Karpas-422 (cell line): Measurements from ENCODE around the gene MRPL34. TPM values are rescaled to one million over a fixed set of nuclear protein-coding genes. Genes with fewer than 3 reads are reported as not detected.

Experiments used
- total RNA-seq: library from RNA; depleted of rRNA; stranded (reverse); fragments of >200 nt; shearing (Covaris generic); gene quantifications from 2 replicates; pipeline ENCODE4 v1.2.3, GENCODE V29; 2014; ENCODE audit warnings: low replicate concordance; rRNA removed

Gene MRPL34
- total RNA-seq, 1 experiment from 2014 or later, result 34.0 TPM

Other genes with a start within 250 kb of the MRPL34 start
- 17.6 and 20.4 TPM in 2 replicates for gene HAUS8, start 230.4 kb upstream of the MRPL34 start, total RNA-seq
- gene MYO9B, start 230.1 kb upstream of the MRPL34 start, total RNA-seq, result 80.1 and 114 TPM in 2 replicates
- gene USE1, start 90.5 kb upstream of the MRPL34 start, total RNA-seq, result 34.0 and 39.8 TPM in 2 replicates
- gene OCEL1, start 79.6 kb upstream of the MRPL34 start, total RNA-seq, result 6.2 and 13.0 TPM in 2 replicates
- 8.6 and 20.3 TPM in 2 replicates for gene NR2F6, start 60.0 kb upstream of the MRPL34 start, total RNA-seq
- 0.25 TPM in 1 of 2 replicates, not detected in the other for gene USHBP1, start 41.1 kb upstream of the MRPL34 start, total RNA-seq
- gene BABAM1, start 38.4 kb upstream of the MRPL34 start, total RNA-seq, result 83.9 and 84.7 TPM in 2 replicates
- gene ANKLE1, start 24.0 kb upstream of the MRPL34 start, total RNA-seq, result 19.6 and 29.4 TPM in 2 replicates
- 0.37 and 2.0 TPM in 2 replicates for gene ABHD8, start 2.4 kb upstream of the MRPL34 start, total RNA-seq
- 24.4 and 33.0 TPM in 2 replicates for gene DDA1, start 3.7 kb downstream of the MRPL34 start, total RNA-seq
- gene ANO8, start 29.0 kb downstream of the MRPL34 start, total RNA-seq, result 0.82 and 2.3 TPM in 2 replicates
- 29.3 and 88.1 TPM in 2 replicates for gene GTPBP3, start 31.7 kb downstream of the MRPL34 start, total RNA-seq
- gene PLVAP, start 71.5 kb downstream of the MRPL34 start, total RNA-seq, result 0.22 and 0.41 TPM in 2 replicates
- gene CCDC194, start 88.3 kb downstream of the MRPL34 start, total RNA-seq, result 4.1 and 9.3 TPM in 2 replicates
- 56.2 and 156 TPM in 2 replicates for gene BST2, start 99.8 kb downstream of the MRPL34 start, total RNA-seq
- gene MVB12A, start 114.2 kb downstream of the MRPL34 start, total RNA-seq, result 44.7 and 55.2 TPM in 2 replicates
- not detected in 2 replicates for gene TMEM221, start 142.8 kb downstream of the MRPL34 start, total RNA-seq
- not detected in 2 replicates for gene NXNL1, start 155.1 kb downstream of the MRPL34 start, total RNA-seq
- 4.0 and 4.8 TPM in 2 replicates for gene SLC27A1, start 164.7 kb downstream of the MRPL34 start, total RNA-seq
- 93.0 and 130 TPM in 2 replicates for gene PGLS, start 205.8 kb downstream of the MRPL34 start, total RNA-seq
- 25.0 and 25.5 TPM in 2 replicates for gene COLGALT1, start 249.8 kb downstream of the MRPL34 start, total RNA-seq